Measurements from ENCODE around the gene DNAJC30. TPM values are rescaled to one million over a fixed set of nuclear protein-coding genes. Genes with fewer than 3 reads are reported as not detected.
"Not testable (repeated sequence)": the region's sequence is repeated elsewhere in the genome, so short reads cannot be mapped to it uniquely, and the experiment has no call there.

Gene DNAJC30
- total RNA-seq, 1 experiment from 2014 or later, result 5.6 TPM

- no peak for DNase-seq
- H3K9me3 ChIP-seq, result no peaks in the 10 kb centered on the region
Observed at GRCh38 chr7:73671322-73671661, 12.0 kb downstream of the DNAJC30 start.

GRCh38 chr7:73669858-73670385 is 13.3 kb downstream of the DNAJC30 start:
- no peaks in the 10 kb centered on the region for H3K27me3 ChIP-seq
- no peaks in the 10 kb centered on the region for H3K9me3 ChIP-seq
- DNase-seq, result no peak
- H3K36me3 ChIP-seq, result no peaks in the 10 kb centered on the region
- no peak overlapping the region for H3K4me3 ChIP-seq

More at GRCh38 chr7:73671322-73671661, 12.0 kb downstream of the DNAJC30 start:
- Histone ChIP-seq H3K4me3 (no peak overlapping the region), H3K27me3 (no peaks in the 10 kb centered on the region), H3K36me3 (no peaks in the 10 kb centered on the region)

GRCh38 chr7:73669288-73669701 is 14.0 kb downstream of the DNAJC30 start:
- Histone ChIP-seq H3K27me3 (no peaks in the 10 kb centered on the region), H3K9me3 (no peaks in the 10 kb centered on the region), H3K4me3 (no peak overlapping the region), H3K36me3 (no peaks in the 10 kb centered on the region)
- DNase-seq, result no peak

GRCh38 chr7:73668886-73669230 is 14.4 kb downstream of the DNAJC30 start:
- no peaks in the 10 kb centered on the region for H3K27me3 ChIP-seq
- DNase-seq, result no peak
- H3K36me3 ChIP-seq, result no peaks in the 10 kb centered on the region
- no peaks in the 10 kb centered on the region for H3K9me3 ChIP-seq
- H3K4me3 ChIP-seq, result no peak overlapping the region

- H3K9me3 ChIP-seq, result no peaks in the 10 kb centered on the region
- H3K4me3 ChIP-seq, result peak overlapping the region; percentile 34
- H3K27me3 ChIP-seq, result no peaks in the 10 kb centered on the region
- no peaks in the 10 kb centered on the region for H3K36me3 ChIP-seq
- no peak for DNase-seq
Observed at GRCh38 chr7:73668103-73668885, 15.0 kb downstream of the DNAJC30 start.

GRCh38 chr7:73667344-73668102 is 15.7 kb downstream of the DNAJC30 start, which contains the start of gene VPS37D:
Gene VPS37D (plus strand): TSS chr7:73667831. CDS start chr7:73667959, 128 bp downstream.
- Histone ChIP-seq H3K9me3 (0 out of 2 replicates have a peak, but pooled peaks cover 2% of the 10 kb centered on the region), H3K27me3 (no peaks in the 10 kb centered on the region), H3K4me3 (peak within 1 kb of the TSS; percentile 44), H3K36me3 (no peaks in the 10 kb centered on the region)
- peak; percentile 80 for DNase-seq

- Histone ChIP-seq H3K27me3 (no peaks in the 10 kb centered on the region), H3K4me3 (no peak overlapping the region), H3K9me3 (0 out of 2 replicates have a peak, but pooled peaks cover 2% of the 10 kb centered on the region), H3K36me3 (no peaks in the 10 kb centered on the region)
- no peak for DNase-seq
Observed at GRCh38 chr7:73663033-73663432, 20.2 kb downstream of the DNAJC30 start.

GRCh38 chr7:73660594-73660993 is 22.7 kb downstream of the DNAJC30 start:
- H3K9me3 ChIP-seq, H3K27me3 ChIP-seq, H3K36me3 ChIP-seq, DNase-seq, H3K4me3 ChIP-seq: not testable (repeated sequence)

- DNase-seq, result no peak
- Histone ChIP-seq H3K27me3 (no peaks in the 10 kb centered on the region), H3K36me3 (no peaks in the 10 kb centered on the region), H3K9me3 (0 out of 2 replicates have a peak, but pooled peaks cover 2% of the 10 kb centered on the region), H3K4me3 (no peak overlapping the region)
Observed at GRCh38 chr7:73659983-73660382, 23.3 kb downstream of the DNAJC30 start.

- H3K9me3 ChIP-seq, H3K4me3 ChIP-seq, DNase-seq: not testable (repeated sequence)
Observed at GRCh38 chr7:73655309-73655708, 27.9 kb downstream of the DNAJC30 start.

GRCh38 chr7:73652541-73652949 is 30.7 kb downstream of the DNAJC30 start:
- no peak overlapping the region for H3K4me3 ChIP-seq
- H3K36me3 ChIP-seq, result no peaks in the 10 kb centered on the region
- no peaks in the 10 kb centered on the region; the same call in 1 of the 2 replicates for H3K27me3 ChIP-seq
- no peak for DNase-seq
- no peaks in the 10 kb centered on the region for H3K9me3 ChIP-seq

More at GRCh38 chr7:73655309-73655708, 27.9 kb downstream of the DNAJC30 start:
- H3K36me3 ChIP-seq, H3K27me3 ChIP-seq: not testable (repeated sequence)

GRCh38 chr7:73650524-73650923 is 32.7 kb downstream of the DNAJC30 start:
- no peak for DNase-seq
- Histone ChIP-seq H3K36me3 (no peaks in the 10 kb centered on the region), H3K4me3 (no peak overlapping the region), H3K27me3 (no peaks in the 10 kb centered on the region; the same call in 1 of the 2 replicates), H3K9me3 (no peaks in the 10 kb centered on the region)

GRCh38 chr7:73649576-73649975 is 33.7 kb downstream of the DNAJC30 start:
- DNase-seq, result no peak
- H3K4me3 ChIP-seq, result no peak overlapping the region
- no peaks in the 10 kb centered on the region; the same call in 1 of the 2 replicates for H3K27me3 ChIP-seq
- H3K9me3 ChIP-seq, result no peaks in the 10 kb centered on the region
- H3K36me3 ChIP-seq, result no peaks in the 10 kb centered on the region

- no peaks in the 10 kb centered on the region for H3K9me3 ChIP-seq
- DNase-seq, result no peak
- H3K27me3 ChIP-seq, result no peaks in the 10 kb centered on the region; the same call in 1 of the 2 replicates
- H3K36me3 ChIP-seq, result no peaks in the 10 kb centered on the region
- no peak overlapping the region for H3K4me3 ChIP-seq
Observed at GRCh38 chr7:73648593-73649332, 34.5 kb downstream of the DNAJC30 start.

GRCh38 chr7:73647725-73648592 is 35.3 kb downstream of the DNAJC30 start:
- Histone ChIP-seq H3K36me3 (no peaks in the 10 kb centered on the region), H3K9me3 (no peaks in the 10 kb centered on the region), H3K4me3 (peak overlapping the region; percentile 24; the same call in 1 of the 2 replicates), H3K27me3 (no peaks in the 10 kb centered on the region; the same call in 1 of the 2 replicates)
- peak; percentile 23 for DNase-seq
